ENCODE results near the gene MUL1. TPM values are rescaled to one million over a fixed set of nuclear protein-coding genes. Genes with fewer than 3 reads are reported as not detected.

The MUL1 gene
- total and polyA plus RNA-seq, 2 of the 4 experiments (the other 2 are of a cell fraction): 20.7 to 21.1 TPM

GRCh38 chr1:20463502-20463901 is 44.4 kb downstream of the MUL1 start:
- Histone ChIP-seq H3K4me2 (ENCODE audit: low read depth, low read length) (no peak overlapping the region), H3K4me1 (ENCODE audit: control insufficient read depth, insufficient read depth, low read length) (no peaks in the 10 kb centered on the region), H3K56ac (ENCODE audit: extremely low read depth, insufficient read depth, low read length) (no peak overlapping the region), H3K27ac (ENCODE audit: insufficient read depth, low read length) (no peak overlapping the region), H2AK5ac (ENCODE audit: low read depth, low read length) (no peak overlapping the region), H2AK9ac (replicated peaks; ENCODE audit: low read depth, low read length, poor library complexity) (no peak overlapping the region), H3K4me3 (ENCODE audit: insufficient read depth, low read depth, low read length) (no peak overlapping the region), H2BK120ac (ENCODE audit: low read depth, low read length) (no peak overlapping the region), H2AFZ (replicated peaks; ENCODE audit: low read length, poor library complexity) (no peak overlapping the region), H3K23ac (ENCODE audit: low read depth, low read length) (no peak overlapping the region), H2BK5ac (ENCODE audit: low read depth, low read length, poor library complexity, severe bottlenecking) (no peak overlapping the region), H4K5ac (ENCODE audit: low read depth, low read length) (no peak overlapping the region), H3K9ac (ENCODE audit: low read depth, low read length) (no peak overlapping the region), H3K79me1 (ENCODE audit: low read depth in 1 of 2, low read length in 2 of 2) (no peaks in the 10 kb centered on the region), H3K36me3 (ENCODE audit: control insufficient read depth, insufficient read depth, low read length) (no peaks in the 10 kb centered on the region), H3K27me3 (ENCODE audit: control insufficient read depth, insufficient read depth, low read length) (peaks cover 68% of the 10 kb centered on the region), H3K4ac (ENCODE audit: low read depth, low read length) (no peak overlapping the region), H4K8ac (ENCODE audit: low read depth in 2 of 2, low read length in 2 of 2) (no peak overlapping the region), H3K9me1 (ENCODE audit: insufficient read depth, low read length) (no peaks in the 10 kb centered on the region), H3K14ac (replicated peaks; ENCODE audit: low read depth, low read length) (no peak overlapping the region), H4K91ac (ENCODE audit: insufficient read depth, low read depth, low read length) (no peak overlapping the region), H3K18ac (ENCODE audit: low read depth, low read length) (no peak overlapping the region), H3K9me3 (ENCODE audit: control insufficient read depth, insufficient read depth, low read length) (no peaks in the 10 kb centered on the region; the same call in none of the 2 replicates), H4K20me1 (ENCODE audit: insufficient read depth, low read length) (no peaks in the 10 kb centered on the region), H2BK20ac (ENCODE audit: low read depth, low read length) (no peak overlapping the region), H2BK15ac (ENCODE audit: low read depth, low read length) (no peak overlapping the region)
- BruUV-seq (replicated peaks): no TSS peak
- dilution Hi-C loops (cut with HindIII; ENCODE audit: low sequenced_read_pairs, unreplicated experiment): no loop called here
- in situ Hi-C loops (cut with MboI; ENCODE audit: low sequenced_read_pairs): no loop called here
- TF ChIP-seq POLR2A (IDR thresholded peaks at IDR 0.05; ENCODE audit: low read depth, low read length): no peak
- no peak for DNase-seq
- WGBS, 2 experiments (ENCODE audit: extremely low coverage in 2 of 2, insufficient read length in 1 of 2): no CpG with 5 or more reads among the region's 1 CpG
- ChIA-PET POLR2A (ENCODE audit: unreplicated experiment) (no interaction called here), CTCF (no interaction called here)
- ATAC-seq (ENCODE audit: low read depth): no peak
- intact Hi-C loops (cut with micrococcal nuclease): no loop called here

All from IMR-90 (cell line).